GM12878 (cell line): ENCODE data around the gene TMEM52B. TPM values are rescaled to one million over a fixed set of nuclear protein-coding genes. Genes with fewer than 3 reads are reported as not detected.

Experiments
- BACH1 ChIP-seq: fragments of 450-650 bp; IDR thresholded peaks from 2 replicates; pipeline ENCODE4 v1.6.1; 2017; ENCODE audit warnings: mild to moderate bottlenecking, borderline replicate concordance
- BRCA1 ChIP-seq: IDR thresholded peaks from 2 replicates; pipeline ENCODE4 v1.6.1; 2011; ENCODE audit warnings: low read depth, low read length, improper control_type of control experiment
- SIN3A ChIP-seq: IDR thresholded peaks from 2 replicates; pipeline ENCODE4 v1.6.1; 2012; ENCODE audit warnings: low read depth, low read length, improper control_type of control experiment
- SRF ChIP-seq, 2 experiments: IDR thresholded peaks; 2 replicates each; pipeline ENCODE4 v1.6.1; 2011; ENCODE audit warnings: low read depth in 2 of 2, low read length in 2 of 2, mild to moderate bottlenecking in 1 of 2, moderate library complexity in 1 of 2
- ZNF24 ChIP-seq: fragments of 450-650 bp; IDR thresholded peaks from 2 replicates; pipeline ENCODE4 v1.6.1; 2017; ENCODE audit warnings: antibody characterized with exemption, mild to moderate bottlenecking
- polyA plus RNA-seq, 11 experiments: library from polyadenylated mRNA; depleted of rRNA in 4 of 11; unstranded in 6 of 11; stranded (reverse) in 5 of 11; fragments of >200 nt; fragmentation: Nextera tagmentation in 4 of 11; fragmentation: Illumina TruSeq in 1 of 11; extraction: Ambion mirVana in 4 of 11; extraction: Trizol in 1 of 11; gene quantifications; 1 replicate in 1 of 11; 2 replicates in 10 of 11; pipeline versions ENCODE4 v1.2.1 to v1.2.3, GENCODE V29; 2011 to 2016; ENCODE audit warnings: inconsistent platforms in 2 of 11, missing spikeins in 2 of 11, low read depth in 1 of 11
- total RNA-seq, 4 experiments: library from RNA; depleted of rRNA in 3 of 4; stranded (reverse); fragments of >200 nt in 3 of 4; fragmentation: Illumina TruSeq in 1 of 4; extraction: Trizol in 1 of 4; gene quantifications; 2 replicates each; pipeline versions ENCODE4 v1.2.1 to v1.2.3, GENCODE V29; 2013 to 2021
- TF ChIP-seq, protein P1 (sequence below): fragments of 450-650 bp; IDR thresholded peaks from 2 replicates; pipeline ENCODE4 v1.6.1; 2016; ENCODE audit warnings: mild to moderate bottlenecking, moderate library complexity, borderline replicate concordance
- TF ChIP-seq, protein P2 (sequence below): fragments of 450-650 bp; IDR thresholded peaks from 2 replicates; pipeline ENCODE4 v1.6.1; 2017; ENCODE audit warnings: antibody characterized with exemption, mild to moderate bottlenecking, moderate library complexity
- TF ChIP-seq, protein P3 (sequence below): fragments of 450-650 bp; IDR thresholded peaks from 2 replicates; pipeline ENCODE4 v1.6.1; 2018; ENCODE audit warnings: mild to moderate bottlenecking, low read depth, moderate library complexity; ENCODE audit not compliant: partially characterized antibody

Gene TMEM52B
- total and polyA plus RNA-seq, 10 of the 15 experiments (the other 5 are each of a cell fraction or from before 2014, with no cell fraction given), result not detected

DNA sequence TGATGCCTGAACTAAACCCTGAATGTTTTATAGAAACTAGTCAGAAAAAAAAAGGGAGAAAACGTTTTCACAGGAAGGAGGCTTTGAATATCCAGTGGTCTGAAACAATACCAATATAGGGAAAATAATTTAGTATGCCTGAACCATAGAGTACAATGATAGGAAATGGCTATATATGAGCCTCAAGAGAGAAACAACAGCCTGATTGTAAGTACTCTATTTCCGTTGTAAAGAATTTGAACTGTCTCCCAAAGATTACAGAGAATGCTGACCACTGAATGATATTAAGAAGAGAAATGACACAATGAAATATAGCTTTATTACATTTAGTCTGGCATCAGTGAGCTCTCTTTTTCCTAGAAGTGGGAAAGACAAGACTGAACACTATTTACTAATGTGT, 28.3 kb downstream of the TMEM52B start (continued):
- TF ChIP-seq, protein P1, sequence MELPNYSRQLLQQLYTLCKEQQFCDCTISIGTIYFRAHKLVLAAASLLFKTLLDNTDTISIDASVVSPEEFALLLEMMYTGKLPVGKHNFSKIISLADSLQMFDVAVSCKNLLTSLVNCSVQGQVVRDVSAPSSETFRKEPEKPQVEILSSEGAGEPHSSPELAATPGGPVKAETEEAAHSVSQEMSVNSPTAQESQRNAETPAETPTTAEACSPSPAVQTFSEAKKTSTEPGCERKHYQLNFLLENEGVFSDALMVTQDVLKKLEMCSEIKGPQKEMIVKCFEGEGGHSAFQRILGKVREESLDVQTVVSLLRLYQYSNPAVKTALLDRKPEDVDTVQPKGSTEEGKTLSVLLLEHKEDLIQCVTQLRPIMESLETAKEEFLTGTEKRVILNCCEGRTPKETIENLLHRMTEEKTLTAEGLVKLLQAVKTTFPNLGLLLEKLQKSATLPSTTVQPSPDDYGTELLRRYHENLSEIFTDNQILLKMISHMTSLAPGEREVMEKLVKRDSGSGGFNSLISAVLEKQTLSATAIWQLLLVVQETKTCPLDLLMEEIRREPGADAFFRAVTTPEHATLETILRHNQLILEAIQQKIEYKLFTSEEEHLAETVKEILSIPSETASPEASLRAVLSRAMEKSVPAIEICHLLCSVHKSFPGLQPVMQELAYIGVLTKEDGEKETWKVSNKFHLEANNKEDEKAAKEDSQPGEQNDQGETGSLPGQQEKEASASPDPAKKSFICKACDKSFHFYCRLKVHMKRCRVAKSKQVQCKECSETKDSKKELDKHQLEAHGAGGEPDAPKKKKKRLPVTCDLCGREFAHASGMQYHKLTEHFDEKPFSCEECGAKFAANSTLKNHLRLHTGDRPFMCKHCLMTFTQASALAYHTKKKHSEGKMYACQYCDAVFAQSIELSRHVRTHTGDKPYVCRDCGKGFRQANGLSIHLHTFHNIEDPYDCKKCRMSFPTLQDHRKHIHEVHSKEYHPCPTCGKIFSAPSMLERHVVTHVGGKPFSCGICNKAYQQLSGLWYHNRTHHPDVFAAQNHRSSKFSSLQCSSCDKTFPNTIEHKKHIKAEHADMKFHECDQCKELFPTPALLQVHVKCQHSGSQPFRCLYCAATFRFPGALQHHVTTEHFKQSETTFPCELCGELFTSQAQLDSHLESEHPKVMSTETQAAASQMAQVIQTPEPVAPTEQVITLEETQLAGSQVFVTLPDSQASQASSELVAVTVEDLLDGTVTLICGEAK, result no peak
- TF ChIP-seq SRF (IDR thresholded peaks at IDR 0.05; ENCODE audit: low read depth in 2 of 2, low read length in 2 of 2) (no peak), ZNF24 (no peak), SIN3A (no peak), BACH1 (no peak), BRCA1 (no peak)
- TF ChIP-seq, protein P2, sequence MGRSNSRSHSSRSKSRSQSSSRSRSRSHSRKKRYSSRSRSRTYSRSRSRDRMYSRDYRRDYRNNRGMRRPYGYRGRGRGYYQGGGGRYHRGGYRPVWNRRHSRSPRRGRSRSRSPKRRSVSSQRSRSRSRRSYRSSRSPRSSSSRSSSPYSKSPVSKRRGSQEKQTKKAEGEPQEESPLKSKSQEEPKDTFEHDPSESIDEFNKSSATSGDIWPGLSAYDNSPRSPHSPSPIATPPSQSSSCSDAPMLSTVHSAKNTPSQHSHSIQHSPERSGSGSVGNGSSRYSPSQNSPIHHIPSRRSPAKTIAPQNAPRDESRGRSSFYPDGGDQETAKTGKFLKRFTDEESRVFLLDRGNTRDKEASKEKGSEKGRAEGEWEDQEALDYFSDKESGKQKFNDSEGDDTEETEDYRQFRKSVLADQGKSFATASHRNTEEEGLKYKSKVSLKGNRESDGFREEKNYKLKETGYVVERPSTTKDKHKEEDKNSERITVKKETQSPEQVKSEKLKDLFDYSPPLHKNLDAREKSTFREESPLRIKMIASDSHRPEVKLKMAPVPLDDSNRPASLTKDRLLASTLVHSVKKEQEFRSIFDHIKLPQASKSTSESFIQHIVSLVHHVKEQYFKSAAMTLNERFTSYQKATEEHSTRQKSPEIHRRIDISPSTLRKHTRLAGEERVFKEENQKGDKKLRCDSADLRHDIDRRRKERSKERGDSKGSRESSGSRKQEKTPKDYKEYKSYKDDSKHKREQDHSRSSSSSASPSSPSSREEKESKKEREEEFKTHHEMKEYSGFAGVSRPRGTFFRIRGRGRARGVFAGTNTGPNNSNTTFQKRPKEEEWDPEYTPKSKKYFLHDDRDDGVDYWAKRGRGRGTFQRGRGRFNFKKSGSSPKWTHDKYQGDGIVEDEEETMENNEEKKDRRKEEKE, result no peak
- TF ChIP-seq, protein P3, sequence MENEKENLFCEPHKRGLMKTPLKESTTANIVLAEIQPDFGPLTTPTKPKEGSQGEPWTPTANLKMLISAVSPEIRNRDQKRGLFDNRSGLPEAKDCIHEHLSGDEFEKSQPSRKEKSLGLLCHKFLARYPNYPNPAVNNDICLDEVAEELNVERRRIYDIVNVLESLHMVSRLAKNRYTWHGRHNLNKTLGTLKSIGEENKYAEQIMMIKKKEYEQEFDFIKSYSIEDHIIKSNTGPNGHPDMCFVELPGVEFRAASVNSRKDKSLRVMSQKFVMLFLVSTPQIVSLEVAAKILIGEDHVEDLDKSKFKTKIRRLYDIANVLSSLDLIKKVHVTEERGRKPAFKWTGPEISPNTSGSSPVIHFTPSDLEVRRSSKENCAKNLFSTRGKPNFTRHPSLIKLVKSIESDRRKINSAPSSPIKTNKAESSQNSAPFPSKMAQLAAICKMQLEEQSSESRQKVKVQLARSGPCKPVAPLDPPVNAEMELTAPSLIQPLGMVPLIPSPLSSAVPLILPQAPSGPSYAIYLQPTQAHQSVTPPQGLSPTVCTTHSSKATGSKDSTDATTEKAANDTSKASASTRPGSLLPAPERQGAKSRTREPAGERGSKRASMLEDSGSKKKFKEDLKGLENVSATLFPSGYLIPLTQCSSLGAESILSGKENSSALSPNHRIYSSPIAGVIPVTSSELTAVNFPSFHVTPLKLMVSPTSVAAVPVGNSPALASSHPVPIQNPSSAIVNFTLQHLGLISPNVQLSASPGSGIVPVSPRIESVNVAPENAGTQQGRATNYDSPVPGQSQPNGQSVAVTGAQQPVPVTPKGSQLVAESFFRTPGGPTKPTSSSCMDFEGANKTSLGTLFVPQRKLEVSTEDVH, result no peak
- TF ChIP-seq, all 136 proteins: peak for 0
